B cell (primary cell): ENCODE results near the gene TXNRD3. TPM values are rescaled to one million over a fixed set of nuclear protein-coding genes. Genes with fewer than 3 reads are reported as not detected.
"Not testable (repeated sequence)": the region's sequence is repeated elsewhere in the genome, so short reads cannot be mapped to it uniquely, and the experiment has no call there.

Experiments
- ATAC-seq: fragments of 200-7000 bp; cut with Tn5 transposase; one replicate; pipeline ENCODE4 v1.10.0; 2021; ENCODE audit warnings: low read depth, mild to moderate bottlenecking, moderate number of reproducible peaks, moderate library complexity
- CTCF ChIA-PET: fragments of 350-600 bp; sonication (Branson Sonifier 250); formaldehyde crosslinking; loops from one replicate; lab custom pipeline; 2021; ENCODE audit warnings: antibody characterized with exemption, inconsistent platforms; lab: Charles Lee
- POLR2A ChIA-PET: fragments of 350-600 bp; sonication (Branson Sonifier 250); formaldehyde crosslinking; loops from one replicate; lab custom pipeline; 2021; ENCODE audit warnings: antibody characterized with exemption; lab: Charles Lee
- DNase-seq: peaks from one replicate; pipeline ENCODE4 v3.0.0; 2013
- H2AFZ ChIP-seq: 2 replicates; pipeline ENCODE4 v1.6.1; 2012; ENCODE audit warnings: mild to moderate bottlenecking, low read depth, low read length; ENCODE audit not compliant: insufficient read depth, poor library complexity, severe bottlenecking
- H3K27ac ChIP-seq, 2 donors: 1 replicate in 1 of 2; 2 replicates in 1 of 2; pipeline ENCODE4 v1.5.1; 2012 to 2013; ENCODE audit warnings: low read length in 2 of 2, mild to moderate bottlenecking in 2 of 2, moderate library complexity in 1 of 2
- H3K27me3 ChIP-seq, 4 experiments: fragments of 200-600 bp in 1 of 4; sonication (generic) in 1 of 4; replicated peaks in 1 of 4; 1 replicate in 2 of 4; 2 replicates in 2 of 4; pipeline versions ENCODE4 v1.6.1 to v1.7.0; 2013 to 2016; ENCODE audit warnings: low read length in 3 of 4, mild to moderate bottlenecking in 2 of 4, mixed read lengths in 1 of 4, moderate library complexity in 1 of 4; ENCODE audit not compliant: insufficient read depth in 4 of 4, control insufficient read depth in 3 of 4; ENCODE audit errors: control extremely low read depth in 1 of 4
- H3K36me3 ChIP-seq, 2 experiments: replicated peaks in 1 of 2; 1 replicate in 1 of 2; 2 replicates in 1 of 2; pipeline versions ENCODE4 v1.6.1 to v1.7.1; 2013; ENCODE audit warnings: low read length in 1 of 2; ENCODE audit not compliant: insufficient read depth in 2 of 2, control insufficient read depth in 1 of 2; ENCODE audit errors: control extremely low read depth in 1 of 2, extremely low read depth in 1 of 2
- H3K4me1 ChIP-seq, 2 donors: fragments of 200-600 bp in 1 of 2; sonication (generic) in 1 of 2; 1 replicate in 1 of 2; 2 replicates in 1 of 2; pipeline versions ENCODE4 v1.5.1 to v1.6.1; 2013 to 2017; ENCODE audit warnings: low read length in 2 of 2; ENCODE audit not compliant: control insufficient read depth in 2 of 2, insufficient read depth in 2 of 2
- H3K4me2 ChIP-seq: replicated peaks from 2 replicates; pipeline ENCODE3; 2012; ENCODE audit warnings: mild to moderate bottlenecking, low read depth, low read length; ENCODE audit not compliant: poor library complexity, severe bottlenecking
- H3K4me3 ChIP-seq, 5 experiments: fragments of 200-600 bp in 1 of 5; sonication (generic) in 1 of 5; 1 replicate in 3 of 5; 2 replicates in 2 of 5; pipeline versions ENCODE4 v1.5.1 to v1.7.0; 2011 to 2016; ENCODE audit warnings: low read length in 4 of 5, mild to moderate bottlenecking in 4 of 5, low read depth in 2 of 5, control low read depth in 1 of 5, moderate library complexity in 1 of 5; ENCODE audit not compliant: insufficient read depth in 1 of 5; ENCODE audit errors: control extremely low read depth in 1 of 5, extremely low read depth in 1 of 5
- H3K79me2 ChIP-seq: fragments of 200-600 bp; sonication (generic); one replicate; pipeline ENCODE4 v1.6.0; 2016; ENCODE audit warnings: low read length; ENCODE audit not compliant: control insufficient read depth, insufficient read depth
- H3K9ac ChIP-seq: fragments of 200-600 bp; sonication (generic); 2 replicates; pipeline ENCODE4 v1.6.1; 2017; ENCODE audit warnings: mild to moderate bottlenecking, low read length, moderate library complexity
- H3K9me3 ChIP-seq, 3 donors: one replicate each; pipeline versions ENCODE4 v1.6.1 to v1.7.1; 2013; ENCODE audit warnings: low read length in 2 of 3; ENCODE audit not compliant: control insufficient read depth in 2 of 3, insufficient read depth in 1 of 3; ENCODE audit errors: control extremely low read depth in 1 of 3
- H4K20me1 ChIP-seq: 2 replicates; pipeline ENCODE4 v1.6.0; 2012; ENCODE audit warnings: mild to moderate bottlenecking, low read length; ENCODE audit not compliant: insufficient read depth, control insufficient read depth, poor library complexity, severe bottlenecking
- H3K27ac Mint-ChIP-seq: one replicate; pipeline ENCODE4 v1.8.0; 2021; ENCODE audit warnings: mixed read lengths
- H3K27me3 Mint-ChIP-seq: one replicate; pipeline ENCODE4 v1.8.0; 2021; ENCODE audit warnings: mixed read lengths
- H3K4me1 Mint-ChIP-seq: one replicate; pipeline ENCODE4 v1.8.0; 2021; ENCODE audit warnings: mixed read lengths
- H3K4me3 Mint-ChIP-seq: one replicate; pipeline ENCODE4 v1.8.0; 2021; ENCODE audit warnings: mixed read lengths
- H3K9me3 Mint-ChIP-seq: one replicate; pipeline ENCODE4 v1.8.0; 2022; ENCODE audit warnings: mixed read lengths; ENCODE audit not compliant: insufficient read depth
- EZH2 ChIP-seq: IDR thresholded peaks from 2 replicates; pipeline ENCODE4 v1.6.1; 2012; ENCODE audit warnings: borderline replicate concordance, low read depth, mild to moderate bottlenecking, moderate library complexity, low read length; ENCODE audit not compliant: insufficient read depth, poor library complexity, severe bottlenecking
- WGBS: methylation state at CpG from one replicate; pipeline ENCODE4 v1.1.5; 2013; ENCODE audit warnings: missing lambda C conversion rate; ENCODE audit not compliant: insufficient coverage; 5-methylcytosine and 5-hydroxymethylcytosine counted together
- intact Hi-C: fragments of 100-400 bp; cut with micrococcal nuclease; formaldehyde crosslinking; loops from one replicate; pipeline ENCODE4 v1.10.0; 2022
- polyA plus RNA-seq: library from polyadenylated mRNA; depleted of rRNA; stranded (reverse); fragments of >200 nt; gene quantifications from 2 replicates; pipeline ENCODE4 v1.2.3, GENCODE V29; 2012
- total RNA-seq, 2 donors: library from RNA; stranded (reverse); fragments of 120-200 nt in 1 of 2; gene quantifications; 1 replicate in 1 of 2; 2 replicates in 1 of 2; pipeline versions ENCODE4 v1.2.3 to v1.2.4, GENCODE V29; 2013 to 2022
- TF ChIP-seq, protein P1 (sequence below): fragments of 200-600 bp; IDR thresholded peaks from one replicate; pipeline ENCODE4 v1.8.0; 2022; ENCODE audit warnings: antibody characterized with exemption, mild to moderate bottlenecking

Gene TXNRD3
- total and polyA plus RNA-seq, 2 donors (not counting 1 experiment from before 2014, with no cell fraction given): 0.15 to 0.99 TPM

DNA sequence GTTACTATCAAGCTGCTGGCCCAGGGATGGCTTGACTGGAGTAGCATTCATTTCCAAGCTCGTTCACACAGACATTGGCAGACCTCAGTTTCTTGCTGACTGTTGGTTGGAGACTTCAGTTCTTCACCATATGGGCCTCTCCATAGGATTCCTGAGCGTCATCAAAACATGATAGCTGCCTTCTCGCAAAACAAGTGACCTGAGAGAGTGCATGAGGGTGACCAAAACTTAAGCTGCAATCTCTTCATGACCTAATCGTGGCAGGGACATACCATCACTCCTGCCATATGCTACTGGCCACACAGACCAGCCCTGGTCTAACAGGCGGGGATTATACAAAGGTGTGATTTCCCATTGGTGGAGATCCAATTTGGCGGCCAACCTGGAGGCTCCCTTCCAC, 50.2 kb downstream of the TXNRD3 start:
- Histone ChIP-seq H3K27me3 (peaks cover 0 to 4% (median 0%) of the 10 kb centered on the region in 4 experiments), H3K4me2 (no peak overlapping the region), H2AFZ (no peak overlapping the region), H4K20me1 (no peaks in the 10 kb centered on the region), H3K4me3 (no peak overlapping the region), H3K9ac (no peak overlapping the region), H3K9me3 (no peaks in the 10 kb centered on the region), H3K27ac (no peak overlapping the region), H3K36me3 (no peaks in the 10 kb centered on the region), H3K79me2 (no peaks in the 10 kb centered on the region), H3K4me1 (no peaks in the 10 kb centered on the region)
- Mint-ChIP-seq H3K9me3 (no peaks in the 10 kb centered on the region), H3K27me3 (peaks cover 26% of the 10 kb centered on the region), H3K4me1 (no peaks in the 10 kb centered on the region), H3K27ac (no peak overlapping the region), H3K4me3 (no peak overlapping the region)
- no peak for TF ChIP-seq EZH2
- TF ChIP-seq, protein P1, sequence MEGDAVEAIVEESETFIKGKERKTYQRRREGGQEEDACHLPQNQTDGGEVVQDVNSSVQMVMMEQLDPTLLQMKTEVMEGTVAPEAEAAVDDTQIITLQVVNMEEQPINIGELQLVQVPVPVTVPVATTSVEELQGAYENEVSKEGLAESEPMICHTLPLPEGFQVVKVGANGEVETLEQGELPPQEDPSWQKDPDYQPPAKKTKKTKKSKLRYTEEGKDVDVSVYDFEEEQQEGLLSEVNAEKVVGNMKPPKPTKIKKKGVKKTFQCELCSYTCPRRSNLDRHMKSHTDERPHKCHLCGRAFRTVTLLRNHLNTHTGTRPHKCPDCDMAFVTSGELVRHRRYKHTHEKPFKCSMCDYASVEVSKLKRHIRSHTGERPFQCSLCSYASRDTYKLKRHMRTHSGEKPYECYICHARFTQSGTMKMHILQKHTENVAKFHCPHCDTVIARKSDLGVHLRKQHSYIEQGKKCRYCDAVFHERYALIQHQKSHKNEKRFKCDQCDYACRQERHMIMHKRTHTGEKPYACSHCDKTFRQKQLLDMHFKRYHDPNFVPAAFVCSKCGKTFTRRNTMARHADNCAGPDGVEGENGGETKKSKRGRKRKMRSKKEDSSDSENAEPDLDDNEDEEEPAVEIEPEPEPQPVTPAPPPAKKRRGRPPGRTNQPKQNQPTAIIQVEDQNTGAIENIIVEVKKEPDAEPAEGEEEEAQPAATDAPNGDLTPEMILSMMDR: no peak
- intact Hi-C loops: no loop called here
- ChIA-PET CTCF (no interaction called here), POLR2A (no interaction called here)
- ATAC-seq (no peak), DNase-seq (no peak)
- whole genome bisulfite sequencing: 87% methylated on average over 4 of the region's 6 CpGs

DNA sequence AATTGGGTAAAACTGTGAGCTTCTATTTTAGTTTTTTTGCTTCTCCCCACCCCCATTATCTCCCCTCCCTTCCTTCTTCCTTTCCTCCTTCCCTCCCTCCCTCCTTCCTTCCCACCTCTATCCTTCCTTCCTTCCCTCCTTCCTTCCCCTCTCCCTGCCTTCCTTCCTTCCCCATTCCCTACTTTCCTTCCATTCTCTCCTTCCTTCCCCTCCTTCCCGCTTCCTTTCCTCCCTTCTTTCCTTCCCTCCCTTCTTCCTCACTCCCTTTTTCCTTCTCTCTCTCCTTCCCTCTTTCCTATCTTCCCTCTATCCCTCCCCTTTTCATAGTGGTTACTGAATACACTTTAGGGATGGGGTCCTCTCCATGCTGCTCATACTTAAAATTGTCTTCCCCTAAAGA, 55.8 kb downstream of the TXNRD3 start:
- Mint-ChIP-seq H3K27me3 (peaks cover 27% of the 10 kb centered on the region), H3K4me3 (no peak overlapping the region), H3K4me1 (no peaks in the 10 kb centered on the region), H3K9me3 (peaks cover 4% of the 10 kb centered on the region), H3K27ac (no peak overlapping the region)
- Histone ChIP-seq H3K27me3 (peaks cover 0 to 9% (median 0%) of the 10 kb centered on the region in 4 experiments), H4K20me1 (no peaks in the 10 kb centered on the region), H2AFZ (no peak overlapping the region), H3K4me1 (no peaks in the 10 kb centered on the region), H3K9me3 (peaks cover 0 to 3% (median 0%) of the 10 kb centered on the region in 3 donors), H3K4me2 (no peak overlapping the region), H3K79me2 (no peaks in the 10 kb centered on the region), H3K36me3 (no peaks in the 10 kb centered on the region), H3K27ac (no peak overlapping the region), H3K9ac (no peak overlapping the region), H3K4me3 (no peak overlapping the region)
- ChIA-PET CTCF (no interaction called here), POLR2A (no interaction called here)
- DNase-seq: no peak
- no peak for TF ChIP-seq EZH2
- TF ChIP-seq, protein P1: no peak
- intact Hi-C loops: no loop called here
- 67% methylated on average over 1 of the region's 1 CpG for WGBS
- ATAC-seq: no peak

DNA sequence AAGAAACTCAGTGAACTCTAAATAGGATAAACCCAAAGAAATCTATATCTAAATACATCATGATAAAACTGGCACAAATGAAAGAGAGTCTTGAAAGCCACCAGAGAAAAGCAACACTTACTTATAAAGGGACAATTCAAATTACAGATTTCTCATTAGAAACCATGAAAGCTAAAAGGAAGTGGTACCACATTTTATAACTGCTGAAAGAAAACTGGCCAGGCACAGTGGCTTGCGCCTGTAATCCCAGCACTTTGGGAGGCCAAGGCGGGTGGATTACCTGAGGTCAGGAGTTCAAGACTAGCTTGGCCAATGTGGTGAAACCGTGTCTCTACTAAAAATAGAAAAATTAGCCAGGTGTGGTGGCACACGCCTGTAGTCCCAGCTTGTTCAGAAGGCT, 59.4 kb downstream of the TXNRD3 start:
- H3K9me3 ChIP-seq, H3K36me3 ChIP-seq, H3K79me2 ChIP-seq, H3K4me1 Mint-ChIP-seq, DNase-seq, H3K4me1 ChIP-seq, intact Hi-C loops, POLR2A ChIA-PET, H3K9ac ChIP-seq, H4K20me1 ChIP-seq, H3K4me3 Mint-ChIP-seq, H3K27ac Mint-ChIP-seq, H2AFZ ChIP-seq, H3K4me2 ChIP-seq, H3K27ac ChIP-seq, H3K4me3 ChIP-seq, ATAC-seq, CTCF ChIA-PET, H3K9me3 Mint-ChIP-seq: not testable (repeated sequence)
- peaks cover 23% of the 10 kb centered on the region for H3K27me3 Mint-ChIP-seq
- 98% methylated on average over 4 of the region's 4 CpGs for WGBS
- peaks cover 0 to 12% (median 0%) of the 10 kb centered on the region in 4 experiments for H3K27me3 ChIP-seq
